Measurements from ENCODE around the gene INMT. TPM values are rescaled to one million over a fixed set of nuclear protein-coding genes. Genes with fewer than 3 reads are reported as not detected.

The INMT gene
- polyA plus RNA-seq, 1 of the 3 experiments (the other 2 are of a cell fraction), result not detected

DNA sequence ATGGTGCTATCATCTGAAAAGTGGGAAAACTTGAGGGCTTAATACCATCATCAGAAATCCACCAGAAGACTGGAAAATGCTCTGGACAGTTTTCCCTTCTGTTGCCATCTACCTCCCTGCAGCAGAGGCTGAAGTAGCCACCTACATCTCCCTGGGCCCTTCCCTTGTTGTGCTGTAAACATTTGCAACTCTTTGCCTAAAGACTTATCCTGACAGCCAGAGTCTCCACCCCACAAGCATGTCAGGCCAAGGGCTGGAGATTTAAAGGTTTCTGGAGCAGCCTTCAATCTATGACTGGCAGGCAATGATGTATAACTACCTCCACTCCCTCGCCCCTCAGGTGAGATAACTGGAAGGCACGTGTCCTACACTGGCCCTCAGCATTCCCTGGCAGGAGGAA lies 29.7 kb upstream of the INMT start (continued):
- TF ChIP-seq, protein P1, sequence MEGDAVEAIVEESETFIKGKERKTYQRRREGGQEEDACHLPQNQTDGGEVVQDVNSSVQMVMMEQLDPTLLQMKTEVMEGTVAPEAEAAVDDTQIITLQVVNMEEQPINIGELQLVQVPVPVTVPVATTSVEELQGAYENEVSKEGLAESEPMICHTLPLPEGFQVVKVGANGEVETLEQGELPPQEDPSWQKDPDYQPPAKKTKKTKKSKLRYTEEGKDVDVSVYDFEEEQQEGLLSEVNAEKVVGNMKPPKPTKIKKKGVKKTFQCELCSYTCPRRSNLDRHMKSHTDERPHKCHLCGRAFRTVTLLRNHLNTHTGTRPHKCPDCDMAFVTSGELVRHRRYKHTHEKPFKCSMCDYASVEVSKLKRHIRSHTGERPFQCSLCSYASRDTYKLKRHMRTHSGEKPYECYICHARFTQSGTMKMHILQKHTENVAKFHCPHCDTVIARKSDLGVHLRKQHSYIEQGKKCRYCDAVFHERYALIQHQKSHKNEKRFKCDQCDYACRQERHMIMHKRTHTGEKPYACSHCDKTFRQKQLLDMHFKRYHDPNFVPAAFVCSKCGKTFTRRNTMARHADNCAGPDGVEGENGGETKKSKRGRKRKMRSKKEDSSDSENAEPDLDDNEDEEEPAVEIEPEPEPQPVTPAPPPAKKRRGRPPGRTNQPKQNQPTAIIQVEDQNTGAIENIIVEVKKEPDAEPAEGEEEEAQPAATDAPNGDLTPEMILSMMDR (IDR thresholded peaks at IDR 0.05), result no peak

DNA sequence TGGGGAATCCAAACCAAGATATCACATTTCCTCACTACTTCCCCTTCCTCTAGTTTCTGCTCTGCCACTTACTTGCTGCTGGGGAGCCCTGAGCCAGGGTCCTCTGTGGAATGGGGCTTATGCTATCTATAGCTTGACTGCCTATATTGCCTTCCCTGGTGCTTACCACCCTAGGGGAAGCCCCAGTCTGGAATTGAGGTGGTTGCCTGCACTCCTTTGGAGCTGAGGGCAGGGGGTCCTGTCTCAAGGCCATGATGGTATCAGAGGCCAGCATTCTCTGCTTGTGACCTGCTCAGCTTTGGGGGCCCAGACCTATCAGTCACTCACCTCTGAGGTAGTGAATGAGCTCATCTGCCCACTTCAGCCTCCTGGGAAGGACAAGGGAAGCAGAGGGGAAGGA lies 29.3 kb upstream of the INMT start:
- Histone ChIP-seq H4K20me1 (ENCODE audit: insufficient read depth) (no peaks in the 10 kb centered on the region), H3K27me3 (ENCODE audit: insufficient read depth) (peaks cover 12% of the 10 kb centered on the region; the same call in 1 of the 2 replicates), H3K9ac (no peak overlapping the region), H3K9me2 (no peaks in the 10 kb centered on the region), H3K9me3 (no peaks in the 10 kb centered on the region; the same call in 1 of the 2 replicates), H3K36me3 (replicated peaks in 1 of 2; ENCODE audit: control insufficient read depth in 1 of 2, insufficient read depth in 2 of 2, low read length in 1 of 2) (no peaks in the 10 kb centered on the region), H3K27ac (ENCODE audit: low read depth in 2 of 2, low read length in 1 of 2) (no peak overlapping the region), H3K79me2 (ENCODE audit: insufficient read depth) (no peaks in the 10 kb centered on the region), H3F3A (replicated peaks; ENCODE audit: insufficient read depth) (no peaks in the 10 kb centered on the region), H2AFZ (ENCODE audit: low read depth) (no peak overlapping the region), H3K4me2 (no peak overlapping the region), H3K4me1 (ENCODE audit: control insufficient read depth in 1 of 2, insufficient read depth in 2 of 2, low read depth in 1 of 2, low read length in 1 of 2) (no peaks in the 10 kb centered on the region; a peak in 1 of 4 replicates), H3K4me3 (ENCODE audit: low read depth in 2 of 2, low read length in 1 of 2) (no peak overlapping the region)
- TF ChIP-seq SIN3A (IDR thresholded peaks at IDR 0.05; ENCODE audit: borderline replicate concordance, low read depth, low read length) (no peak), FOXM1 (IDR thresholded peaks at IDR 0.05; ENCODE audit: low read depth) (no peak)
- no peak for DNase-seq
- CTCF ChIA-PET, result interaction anchor here (0.7 to 1.0 kb wide), 2 partner anchors 11 to 18 kb away, joined by 3 to 4 read pairs; no protein-coding TSS in a partner anchor
- POLR2A ChIA-PET, result no interaction called here

DNA sequence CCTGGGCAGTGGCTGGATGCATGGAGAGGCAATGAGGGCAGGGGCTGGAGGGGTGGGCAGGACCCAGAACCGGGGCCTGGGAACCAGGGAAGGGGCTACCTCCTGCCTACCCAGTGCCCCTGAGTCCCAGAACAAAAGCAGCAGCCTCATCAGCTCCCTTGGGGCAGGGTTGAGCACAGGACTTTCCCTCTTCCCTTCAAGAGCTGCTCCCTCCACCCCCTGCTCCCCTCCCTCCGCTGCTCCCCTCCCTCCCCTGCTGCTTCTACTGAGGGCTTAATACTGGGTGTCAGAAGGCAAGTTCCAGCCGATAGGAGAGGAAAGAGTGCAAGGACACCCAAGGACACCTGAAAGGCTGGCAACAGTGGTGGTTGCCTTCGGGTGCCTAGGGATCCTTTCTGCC lies 28.2 kb upstream of the INMT start:
- Histone ChIP-seq H3K27ac (ENCODE audit: low read depth in 2 of 2, low read length in 1 of 2) (no peak overlapping the region), H3K4me3 (ENCODE audit: low read depth in 2 of 2, low read length in 1 of 2) (no peak overlapping the region), H3K27me3 (ENCODE audit: insufficient read depth) (peaks cover 13% of the 10 kb centered on the region; the same call in 1 of the 2 replicates), H3K9ac (no peak overlapping the region), H3K4me2 (no peak overlapping the region), H3K4me1 (ENCODE audit: control insufficient read depth in 1 of 2, insufficient read depth in 2 of 2, low read depth in 1 of 2, low read length in 1 of 2) (no peaks in the 10 kb centered on the region; a peak in 1 of 4 replicates), H3K9me2 (no peaks in the 10 kb centered on the region), H3F3A (replicated peaks; ENCODE audit: insufficient read depth) (no peaks in the 10 kb centered on the region), H3K9me3 (no peaks in the 10 kb centered on the region), H3K79me2 (ENCODE audit: insufficient read depth) (no peaks in the 10 kb centered on the region), H3K36me3 (replicated peaks in 1 of 2; ENCODE audit: control insufficient read depth in 1 of 2, insufficient read depth in 2 of 2, low read length in 1 of 2) (no peaks in the 10 kb centered on the region), H4K20me1 (ENCODE audit: insufficient read depth) (no peaks in the 10 kb centered on the region), H2AFZ (ENCODE audit: low read depth) (no peak overlapping the region)
- TF ChIP-seq CHD2 (IDR thresholded peaks at IDR 0.05; ENCODE audit: low read length, partially characterized antibody) (no peak), USF1 (IDR thresholded peaks at IDR 0.05; ENCODE audit: borderline replicate concordance, low read depth) (no peak), MAX (IDR thresholded peaks at IDR 0.05; ENCODE audit: low read depth) (no peak), RXRA (IDR thresholded peaks at IDR 0.05; ENCODE audit: borderline replicate concordance, low read depth) (no peak), GATA2 (CRISPR knock-in tag; IDR thresholded peaks at IDR 0.05) (no peak), RCOR1 (IDR thresholded peaks at IDR 0.05; ENCODE audit: low read length) (no peak), GABPA (IDR thresholded peaks at IDR 0.05; ENCODE audit: low read depth) (no peak), ZBTB33 (IDR thresholded peaks at IDR 0.05; ENCODE audit: borderline replicate concordance, low read depth) (no peak), TEAD4 (IDR thresholded peaks at IDR 0.05; ENCODE audit: borderline replicate concordance, insufficient read depth) (no peak), IRF3 (IDR thresholded peaks at IDR 0.05; ENCODE audit: low read depth, low read length) (no peak), FOXM1 (IDR thresholded peaks at IDR 0.05; ENCODE audit: low read depth) (no peak)
- TF ChIP-seq, protein P2, sequence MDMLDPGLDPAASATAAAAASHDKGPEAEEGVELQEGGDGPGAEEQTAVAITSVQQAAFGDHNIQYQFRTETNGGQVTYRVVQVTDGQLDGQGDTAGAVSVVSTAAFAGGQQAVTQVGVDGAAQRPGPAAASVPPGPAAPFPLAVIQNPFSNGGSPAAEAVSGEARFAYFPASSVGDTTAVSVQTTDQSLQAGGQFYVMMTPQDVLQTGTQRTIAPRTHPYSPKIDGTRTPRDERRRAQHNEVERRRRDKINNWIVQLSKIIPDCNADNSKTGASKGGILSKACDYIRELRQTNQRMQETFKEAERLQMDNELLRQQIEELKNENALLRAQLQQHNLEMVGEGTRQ (IDR thresholded peaks at IDR 0.05; ENCODE audit: borderline replicate concordance, low read depth, low read length), result no peak
- TF ChIP-seq, protein P1 (IDR thresholded peaks at IDR 0.05), result no peak
- no peak for DNase-seq
- WGBS (ENCODE audit: low lambda C conversion rate), result 20% methylated on average over 4 of the region's 4 CpGs
- ChIA-PET CTCF (interaction anchor here (1.0 kb wide), 1 partner anchor 10 kb away, joined by 4 read pairs; no protein-coding TSS in a partner anchor), POLR2A (no interaction called here)

Measured in SK-N-SH (cell line).